ENCODE data around the gene SLIT3.

SLIT3 gene

DNA sequence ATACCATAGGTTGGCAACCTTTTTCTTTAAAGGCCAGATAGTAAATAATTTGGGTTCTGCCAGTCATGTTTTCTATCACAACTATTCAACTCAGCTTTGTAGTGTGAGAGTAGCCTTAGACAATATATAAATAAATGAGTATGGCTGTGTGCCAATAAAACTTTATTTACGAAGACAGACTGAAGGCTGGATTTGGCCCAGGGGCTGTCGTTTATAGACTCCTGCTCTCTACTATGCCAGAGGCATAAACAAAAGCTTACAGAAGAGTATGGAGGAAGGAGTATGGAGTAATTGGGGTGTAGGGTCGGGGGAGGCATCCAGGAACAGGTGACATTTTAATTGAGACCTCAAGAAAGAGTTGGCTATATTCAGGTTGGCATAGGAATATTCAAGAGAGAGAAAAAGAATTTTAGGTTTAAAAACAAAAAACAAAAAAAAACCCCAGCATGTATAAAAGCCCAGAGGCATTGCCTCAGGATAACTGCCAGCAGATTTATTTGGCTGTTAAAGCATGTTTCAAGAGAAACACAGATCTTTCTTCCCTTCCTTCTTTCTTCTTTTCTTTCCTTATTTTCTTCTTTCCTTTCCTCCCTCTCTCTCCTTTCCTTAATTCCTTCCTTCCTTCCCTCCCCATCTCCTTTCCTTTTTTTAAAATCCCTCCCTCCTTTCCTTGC, 39.9 kb downstream of the SLIT3 start:
- no peak for DNase-seq

DNA sequence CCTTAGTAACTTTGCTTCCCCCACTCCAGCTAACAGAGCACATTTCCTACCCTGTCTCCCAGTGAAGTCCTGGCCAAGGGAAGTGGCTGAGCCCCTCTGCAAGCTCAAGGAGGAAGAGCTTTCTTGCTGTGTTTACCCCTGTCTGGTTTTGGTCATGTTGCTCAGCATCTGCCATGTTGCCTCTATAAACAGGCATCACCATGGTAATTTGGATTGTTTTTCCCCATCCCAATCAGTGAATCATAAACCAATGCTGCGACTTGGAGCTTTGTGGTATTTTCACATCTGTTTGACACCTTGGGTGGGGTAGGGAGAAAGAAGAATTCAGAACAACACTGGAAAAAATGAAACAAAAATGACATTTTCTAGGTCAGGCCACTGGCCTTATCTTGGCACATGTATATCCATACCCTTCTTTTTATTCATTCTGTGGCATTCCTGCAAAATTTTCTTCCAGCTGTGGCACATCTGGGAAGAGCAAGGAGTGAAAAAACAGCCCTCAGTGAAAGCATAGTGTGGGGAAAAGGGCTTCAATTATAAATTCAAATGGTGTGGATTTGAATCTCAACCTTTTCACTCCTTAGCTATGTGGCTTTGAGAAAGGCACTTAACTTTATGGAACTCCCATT, 42.5 kb downstream of the SLIT3 start:
- no peak for DNase-seq

DNA sequence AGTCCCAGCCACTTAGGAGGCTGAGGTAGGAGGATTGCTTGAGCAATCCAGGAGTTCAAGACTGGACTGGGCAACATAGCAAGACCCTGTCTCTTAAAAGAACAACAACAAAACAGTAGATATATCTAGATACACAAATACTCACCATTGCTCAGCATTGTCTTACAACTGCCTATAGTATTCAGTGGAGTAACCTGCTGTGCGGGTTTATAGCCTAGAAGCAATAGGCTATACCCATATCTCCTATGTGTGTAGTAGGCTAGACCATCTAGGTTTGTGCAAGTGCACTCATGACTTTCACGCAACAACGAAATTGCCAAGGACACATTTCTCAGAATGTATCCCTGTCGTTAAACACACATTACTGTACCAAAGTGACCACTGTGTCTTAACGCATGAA, 44.7 kb downstream of the SLIT3 start:
- DNase-seq = no peak

DNA sequence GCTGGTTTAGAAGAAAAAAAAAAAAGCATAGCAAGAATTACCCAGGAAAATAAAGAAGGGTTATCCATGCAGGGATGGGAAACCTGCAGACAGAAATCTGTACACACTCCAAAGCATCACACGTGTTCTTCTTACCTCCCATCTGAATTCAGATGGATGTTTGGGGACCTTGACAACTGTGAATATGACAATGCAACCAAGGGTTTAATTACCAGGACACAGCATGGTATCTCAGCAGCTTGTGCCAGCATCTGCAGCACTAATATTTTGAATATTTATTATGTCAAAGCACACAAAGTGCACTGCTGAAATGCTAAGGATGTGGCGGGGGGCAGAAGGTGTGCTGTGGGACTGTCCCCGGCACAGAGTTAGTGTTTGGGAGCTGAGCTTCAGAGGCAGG, 47.9 kb downstream of the SLIT3 start:
- DNase-seq = no peak

DNA sequence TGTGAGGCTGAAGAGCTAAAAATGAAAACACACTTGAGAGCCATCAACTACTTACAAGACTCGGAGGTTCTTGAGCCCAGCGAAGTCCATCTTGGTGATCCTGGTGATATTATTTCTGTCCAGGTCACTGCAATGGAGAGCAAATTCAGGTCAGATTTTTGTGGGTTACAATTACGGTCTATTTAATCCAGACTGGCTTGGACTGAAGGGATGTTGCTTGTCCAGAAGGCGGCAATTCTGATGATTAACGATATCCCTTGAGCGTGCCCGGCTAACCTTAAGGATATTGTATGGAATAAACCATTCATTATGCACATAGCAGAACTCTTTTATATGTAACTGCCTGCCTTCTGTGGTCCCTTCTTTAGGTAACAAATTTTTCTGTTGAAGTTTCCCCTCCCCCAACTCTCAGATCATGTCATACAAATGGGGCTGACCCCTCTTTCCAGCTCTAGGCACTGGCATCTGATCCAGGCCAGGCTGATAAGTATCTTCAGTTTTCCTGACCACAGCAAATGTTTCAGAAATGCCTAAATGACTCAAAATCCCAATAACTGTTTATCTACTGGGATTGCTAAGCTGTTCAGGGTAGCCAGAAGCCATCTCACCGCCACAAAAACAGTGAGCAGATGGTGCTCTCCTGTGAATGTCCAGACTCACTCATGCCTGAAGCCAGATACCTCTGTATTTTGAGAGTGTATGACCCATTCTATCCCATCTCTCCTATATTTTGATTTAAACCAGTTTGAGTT, 49.4 kb downstream of the SLIT3 start:
- no peak for DNase-seq

DNA sequence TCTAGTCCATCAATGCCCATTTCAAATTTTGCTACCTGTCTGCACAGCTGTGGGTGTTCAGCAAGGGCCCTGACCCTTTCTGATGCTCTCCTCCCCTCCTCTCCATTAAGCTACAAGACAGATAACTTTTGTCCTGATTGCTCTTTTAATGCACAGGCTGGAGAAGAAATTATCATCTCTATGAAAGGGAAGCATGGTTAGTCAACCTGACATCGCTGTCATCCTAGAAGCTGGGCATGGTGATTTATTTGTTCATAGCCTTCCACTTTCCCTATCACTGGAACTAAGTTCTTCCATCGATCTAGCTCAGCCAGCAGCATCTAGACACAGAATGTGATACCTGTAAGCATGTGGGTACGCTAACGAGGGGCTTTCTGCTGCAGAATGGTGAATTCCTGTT, 50.1 kb downstream of the SLIT3 start:
- DNase-seq = no peak

DNA sequence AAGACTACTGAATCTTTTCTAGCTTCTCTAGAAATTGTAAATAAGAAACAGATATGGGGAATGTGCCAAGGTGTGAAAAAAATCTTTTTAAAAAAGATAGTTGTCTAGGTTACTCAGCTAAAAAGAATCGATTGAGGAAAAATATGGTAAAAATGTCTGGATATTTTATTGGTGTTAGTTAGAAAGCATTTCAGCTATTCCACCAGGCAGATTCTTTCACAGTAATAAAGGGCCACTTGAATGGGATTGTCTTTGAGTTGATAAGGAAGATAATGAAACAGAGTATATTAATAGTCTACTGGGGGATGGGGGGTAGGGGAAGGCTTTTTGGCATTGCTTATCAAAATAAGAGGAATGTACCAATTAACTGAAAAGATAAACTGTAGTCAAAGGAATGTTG, 51.9 kb downstream of the SLIT3 start:
- DNase-seq = no peak

DNA sequence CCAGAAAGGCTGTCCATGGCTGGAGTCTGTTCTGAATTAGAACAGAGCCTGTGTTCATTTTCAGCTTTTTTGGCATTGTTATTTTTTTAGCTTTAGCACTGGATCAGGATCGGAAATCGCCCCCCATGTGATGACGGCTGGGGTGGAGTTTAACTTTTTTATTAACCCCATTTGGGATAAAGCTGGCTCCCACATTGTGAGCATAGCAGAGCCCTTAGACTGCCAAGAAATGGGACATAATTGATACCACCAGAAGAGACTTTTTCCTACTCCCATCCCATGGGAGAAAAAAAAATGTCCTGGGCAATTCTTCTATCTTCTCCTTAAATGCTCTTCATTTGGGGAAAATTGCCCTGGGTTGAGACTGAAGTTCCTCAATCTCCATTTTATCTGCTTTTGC, 52.4 kb downstream of the SLIT3 start:
- DNase-seq = no peak

DNA sequence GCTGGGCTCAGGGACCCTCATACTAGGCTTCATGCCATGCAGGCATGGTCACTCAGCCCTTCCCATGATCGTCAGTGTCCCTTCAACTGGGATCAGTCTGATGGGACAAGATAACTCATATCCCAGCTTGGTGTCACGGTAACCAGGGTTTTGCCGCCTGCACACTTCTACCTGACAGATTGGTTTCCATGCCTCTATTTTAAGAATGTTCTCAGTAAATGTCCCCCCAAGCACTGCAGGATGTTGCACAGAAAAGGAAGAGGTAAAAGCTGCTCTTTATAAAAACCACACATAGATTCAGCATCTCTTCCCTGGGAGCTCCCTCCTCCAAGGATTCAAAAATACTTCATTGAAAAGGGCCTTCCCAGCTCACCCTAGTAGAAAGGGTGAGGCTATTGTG, 56.1 kb downstream of the SLIT3 start:
- no peak for DNase-seq

DNA sequence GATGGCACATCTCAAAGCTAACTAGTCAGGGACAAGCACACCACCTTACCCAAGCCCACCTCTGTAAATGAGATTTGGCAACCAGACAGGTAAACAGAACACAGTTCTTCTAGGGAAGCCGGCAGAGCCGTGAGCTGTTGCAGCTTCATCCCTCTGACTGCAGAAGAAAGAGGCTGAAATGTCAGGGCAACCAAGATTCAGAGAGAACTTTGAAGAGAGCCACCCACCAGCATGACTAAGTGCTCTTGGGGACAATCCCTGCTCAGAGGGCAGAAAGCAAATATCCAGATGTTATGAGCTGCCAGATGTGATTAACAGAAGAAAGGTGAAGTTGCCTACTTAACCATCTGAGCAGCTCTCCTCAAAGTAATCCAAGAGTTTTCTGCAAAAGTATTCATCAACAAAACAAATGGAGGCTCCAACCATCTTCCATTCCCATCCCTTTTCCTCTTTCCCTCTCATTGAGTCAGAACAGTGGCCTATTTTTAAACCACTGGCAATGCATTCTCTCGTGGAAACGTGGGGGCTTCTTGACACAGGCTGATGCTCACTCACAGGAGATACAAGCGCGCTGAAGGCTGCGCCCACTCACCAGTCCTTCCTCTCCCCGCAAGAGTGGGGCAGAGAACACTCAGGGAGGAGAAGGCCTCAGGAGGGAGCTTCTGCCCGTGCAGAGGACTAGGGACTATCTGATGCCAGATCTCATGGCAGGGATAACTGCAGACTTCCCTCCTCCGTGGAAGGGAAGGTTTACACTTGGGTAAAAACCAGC, 57.1 kb downstream of the SLIT3 start:
- DNase-seq = no peak

DNA sequence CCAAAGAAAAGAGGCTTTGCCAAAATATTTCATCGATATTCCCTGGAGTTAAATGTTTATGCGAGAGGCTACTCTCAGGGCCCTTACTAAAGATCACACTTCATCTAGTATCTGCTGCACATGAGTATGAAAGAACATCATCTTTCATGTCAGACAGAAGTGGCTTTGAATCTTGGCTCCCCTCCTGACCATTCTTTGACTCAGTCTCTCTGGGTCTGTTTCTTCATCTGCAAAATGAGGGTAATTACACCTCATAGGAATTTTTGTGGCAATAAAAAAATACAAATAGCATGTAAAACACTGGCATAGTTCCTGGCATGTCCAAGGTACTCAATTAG, 58.1 kb downstream of the SLIT3 start:
- no peak for DNase-seq

DNA sequence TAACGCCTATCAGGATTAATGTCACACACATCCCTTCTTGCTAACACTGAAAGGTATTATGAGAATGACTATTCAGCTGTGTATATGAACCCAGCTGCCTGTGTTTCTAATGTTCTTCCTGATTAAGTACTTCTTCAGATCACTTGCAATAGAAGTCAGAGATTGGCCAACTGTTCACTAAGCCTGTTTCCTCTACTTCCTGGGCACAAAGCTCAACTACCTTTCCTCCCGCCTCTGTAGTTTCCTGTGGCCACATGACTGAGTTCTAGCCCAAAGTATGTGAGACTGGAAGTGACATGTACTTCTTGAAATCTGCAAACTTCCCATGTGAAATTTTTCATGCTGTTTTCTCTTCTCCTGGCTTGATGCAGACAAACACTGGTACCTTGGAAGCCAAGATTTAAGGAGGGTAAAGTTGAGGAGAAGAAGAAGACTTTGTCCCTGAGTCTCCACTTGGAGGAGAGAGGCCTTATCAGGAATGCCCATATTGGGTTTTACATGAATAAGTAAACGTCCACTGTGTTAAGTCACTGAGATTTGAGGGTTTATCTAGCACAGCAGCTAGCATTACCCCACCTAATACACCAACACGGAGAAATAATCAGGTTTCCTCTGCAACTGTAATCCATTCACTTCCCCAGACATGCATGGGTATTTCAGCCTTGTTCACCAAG, 58.6 kb downstream of the SLIT3 start:
- peak; percentile 36 for DNase-seq

DNA sequence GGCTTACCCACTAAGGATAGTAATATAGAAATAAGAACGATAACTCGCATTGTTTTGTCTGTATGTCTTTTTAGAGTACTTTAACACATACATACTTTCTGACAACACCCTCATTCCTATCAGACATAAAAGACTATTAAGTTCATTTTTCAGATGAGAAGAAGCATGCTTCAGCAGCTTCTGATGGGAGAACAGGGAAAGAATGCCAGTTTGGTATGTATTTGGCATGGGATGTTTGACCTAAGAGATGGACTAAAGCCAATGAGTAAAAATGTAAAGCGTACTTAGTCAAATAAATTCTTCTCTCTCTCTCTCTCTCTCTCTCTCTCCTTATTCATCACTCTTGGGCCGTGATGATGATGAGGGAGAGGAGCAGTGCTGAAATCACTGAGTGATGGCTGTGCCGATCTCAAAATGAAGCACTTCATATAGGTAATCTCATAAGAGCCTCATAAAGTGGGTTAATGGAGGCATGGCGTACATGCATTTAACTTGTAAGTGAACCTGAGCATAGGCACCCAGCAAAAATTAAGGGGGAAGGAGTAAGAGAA, 71.5 kb downstream of the SLIT3 start:
- DNase-seq = no peak

DNA sequence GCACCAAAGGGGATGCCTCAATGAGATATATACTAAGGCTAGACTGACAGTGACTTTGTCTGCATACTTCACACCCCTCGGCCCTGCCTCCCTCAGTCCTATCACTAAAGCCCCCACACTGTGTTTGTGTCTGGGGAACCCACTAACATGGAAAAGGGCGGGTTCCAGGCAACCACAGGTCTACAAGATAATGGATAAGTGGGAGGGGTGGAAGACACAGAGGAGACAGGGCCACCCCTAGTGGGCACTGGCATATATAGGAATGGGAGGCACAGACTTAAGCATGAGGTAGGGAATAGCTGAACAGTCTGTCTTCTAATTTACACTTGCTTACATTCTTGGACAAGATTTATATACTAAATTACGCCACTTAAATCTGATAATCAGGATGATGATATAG, 74.0 kb downstream of the SLIT3 start:
- no peak for DNase-seq

DNA sequence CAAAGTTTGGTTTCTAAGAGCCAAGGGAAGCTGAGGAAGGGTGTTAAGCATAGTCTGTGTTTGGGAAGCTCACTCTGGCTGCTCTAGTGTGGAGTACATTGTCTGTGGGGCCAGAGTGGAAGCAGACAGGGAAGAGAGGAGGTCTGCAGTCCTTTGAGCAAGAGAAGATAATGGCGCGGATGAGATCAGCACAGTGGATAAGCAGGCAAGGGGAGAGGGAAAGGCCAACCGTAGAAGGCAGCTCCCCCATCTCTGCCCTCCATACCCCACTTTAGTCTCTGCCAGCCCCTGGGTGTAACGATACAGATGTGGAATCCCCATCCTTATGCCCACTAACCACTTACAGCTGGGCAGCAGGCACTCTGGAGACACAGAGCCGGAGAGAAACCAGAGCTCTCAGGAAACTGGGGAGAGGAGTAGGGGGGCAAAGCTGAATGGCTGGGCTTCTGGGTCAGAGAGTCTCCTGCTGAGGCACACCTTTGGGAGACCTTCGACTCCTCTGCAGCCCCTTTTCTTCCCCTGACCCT, 75.0 kb downstream of the SLIT3 start:
- no peak for DNase-seq

DNA sequence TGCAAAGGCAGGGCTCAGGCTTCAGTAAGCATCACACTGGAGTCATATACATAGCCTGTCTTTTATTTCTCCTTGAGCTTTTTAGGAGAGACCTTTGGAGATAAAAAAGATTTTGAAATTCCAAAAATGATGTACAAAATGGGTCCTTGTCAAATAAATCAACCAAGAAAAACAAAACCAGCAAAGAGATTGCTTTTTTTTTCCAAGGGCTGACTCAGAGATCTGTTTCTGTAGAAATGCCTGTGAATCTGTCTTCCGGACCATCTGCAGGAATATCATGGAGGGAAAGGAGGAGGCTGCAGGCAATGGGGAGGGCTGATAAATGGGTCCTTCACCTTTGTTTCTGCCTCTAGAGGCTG, 77.4 kb downstream of the SLIT3 start:
- DNase-seq = no peak

DNA sequence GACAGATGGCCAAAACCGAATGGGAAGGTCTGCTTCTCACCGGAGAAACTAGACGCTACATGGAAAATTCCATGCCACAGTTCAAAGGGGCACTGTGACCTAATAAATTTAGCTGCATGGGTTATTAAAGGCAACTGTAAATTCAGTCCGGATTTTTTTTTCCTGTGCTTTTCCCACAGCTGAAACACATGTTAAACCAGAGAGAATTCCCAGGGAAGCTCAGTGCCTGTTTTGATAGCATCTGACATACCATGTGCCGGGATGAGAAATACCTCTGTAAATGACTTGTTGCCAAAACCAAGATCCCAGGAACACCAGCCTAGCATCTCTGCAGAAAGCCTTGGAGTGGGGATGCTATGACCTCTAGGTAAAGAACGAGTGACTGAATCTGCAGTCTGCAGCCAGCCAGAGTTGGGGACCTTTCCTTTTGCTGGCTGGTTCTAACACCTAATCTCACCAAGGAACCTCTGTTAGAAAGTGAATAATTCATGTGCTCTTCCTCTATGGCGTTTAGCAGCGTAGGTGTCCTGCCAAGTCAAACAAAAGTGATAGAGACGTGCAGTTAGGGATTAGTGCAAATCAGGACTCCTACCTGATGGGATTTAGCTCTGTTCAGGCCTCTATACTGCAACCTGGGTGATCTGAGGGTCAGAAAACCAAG, 77.9 kb downstream of the SLIT3 start:
- DNase-seq = no peak

DNA sequence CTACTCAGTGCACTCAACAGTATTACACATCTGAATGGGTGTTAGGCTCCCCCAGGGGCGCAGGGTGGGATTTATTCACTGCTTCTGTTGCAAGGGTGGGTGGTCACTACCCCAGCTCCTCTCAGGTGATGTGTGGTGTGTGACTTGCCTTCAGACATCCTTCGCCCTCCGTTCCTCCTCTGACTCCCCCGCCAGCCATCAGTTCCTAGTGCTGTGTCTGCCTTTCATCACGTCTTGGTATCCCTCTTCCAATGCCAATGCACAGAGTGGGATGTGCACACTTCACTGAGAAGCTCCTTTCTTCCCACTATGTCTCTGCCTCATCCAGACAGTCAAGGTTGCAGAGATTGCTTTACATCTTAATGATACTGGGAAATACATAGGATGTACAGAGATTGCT, 79.4 kb downstream of the SLIT3 start:
- no peak for DNase-seq

DNA sequence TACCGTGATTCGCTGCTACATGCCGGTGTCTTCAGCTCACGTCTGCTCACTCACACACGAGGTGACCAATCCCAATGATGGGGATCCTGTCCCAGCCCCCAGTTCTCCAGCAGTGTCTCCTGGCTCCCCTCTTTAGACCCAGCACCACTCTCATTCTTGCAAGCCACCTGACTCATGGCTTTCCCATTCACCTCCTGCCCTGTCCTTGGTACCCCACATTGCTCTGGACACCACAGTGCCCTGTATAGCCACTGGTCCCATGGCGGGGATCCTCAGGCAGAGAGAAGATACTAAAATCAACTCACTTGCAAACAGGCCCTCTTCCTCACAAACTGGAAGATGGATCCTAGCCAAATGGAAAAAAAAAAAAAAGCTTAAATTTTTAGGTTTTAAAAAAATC, 81.0 kb downstream of the SLIT3 start:
- no peak for DNase-seq

DNA sequence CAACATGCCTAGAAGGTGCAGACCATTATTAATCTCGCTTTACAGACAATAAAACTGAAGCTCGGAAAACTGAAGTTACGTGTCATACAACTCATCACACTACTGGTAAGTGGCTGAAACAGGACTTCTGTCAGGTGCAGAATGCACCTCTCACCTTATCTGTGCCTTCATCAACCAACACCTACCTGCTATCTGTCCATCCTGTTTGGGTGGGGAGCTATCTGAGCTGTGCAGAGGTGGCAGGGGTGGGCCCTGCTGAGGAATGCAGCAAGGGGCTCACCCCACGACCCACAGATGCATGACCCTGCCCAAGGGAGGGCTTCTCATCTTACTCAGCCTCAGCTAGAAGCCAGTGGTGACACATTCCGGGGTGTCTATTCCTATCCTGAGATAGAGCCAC, 81.6 kb downstream of the SLIT3 start:
- no peak for DNase-seq

DNA sequence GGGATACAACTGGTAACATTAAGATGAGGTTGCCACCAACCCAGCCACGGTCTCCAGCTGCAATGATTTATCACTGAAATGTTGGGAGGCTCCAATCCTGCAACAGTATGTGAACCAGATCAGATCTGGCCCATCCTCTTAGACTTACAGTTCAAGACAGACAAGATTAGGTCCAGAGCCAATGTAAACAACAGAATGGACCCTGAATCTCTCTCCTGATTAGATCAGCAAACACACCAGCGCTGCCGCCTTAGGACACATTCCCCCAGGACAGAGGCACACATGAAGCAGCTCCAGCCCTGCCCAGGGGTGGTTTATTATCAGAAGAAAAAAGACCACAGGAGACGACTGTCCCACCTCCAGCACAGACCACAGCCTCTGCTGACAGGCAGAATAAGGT, 82.1 kb downstream of the SLIT3 start:
- DNase-seq = no peak

DNA sequence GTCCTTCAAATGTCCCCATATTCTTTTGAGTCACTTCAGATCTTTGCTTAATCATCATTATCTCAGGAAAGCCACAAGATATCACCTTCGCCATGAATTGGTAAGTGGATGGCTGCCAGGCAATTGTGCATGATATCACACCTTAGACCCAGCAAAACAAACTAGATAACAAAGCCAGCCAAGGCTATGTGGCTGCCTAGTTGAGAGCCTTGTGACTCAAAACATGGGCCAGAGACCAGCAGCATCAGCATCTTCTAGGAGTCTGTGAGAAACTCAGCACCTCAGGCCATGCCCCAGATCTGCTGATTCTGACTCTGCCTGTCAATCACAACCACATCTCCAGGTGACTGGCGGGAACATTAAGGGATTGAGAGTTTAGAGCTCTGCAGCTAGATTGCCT, 82.8 kb downstream of the SLIT3 start:
- DNase-seq = no peak

All from GF-D8 (cell line).